NK-92 (cell line): Measurements from ENCODE around the gene LCE3A.

Experiments used
- DNase-seq: peaks from one replicate; lab custom pipeline; 2025; ENCODE audit not compliant: unreplicated experiment; lab: John Stamatoyannopoulos, UW

LCE3A gene

DNA sequence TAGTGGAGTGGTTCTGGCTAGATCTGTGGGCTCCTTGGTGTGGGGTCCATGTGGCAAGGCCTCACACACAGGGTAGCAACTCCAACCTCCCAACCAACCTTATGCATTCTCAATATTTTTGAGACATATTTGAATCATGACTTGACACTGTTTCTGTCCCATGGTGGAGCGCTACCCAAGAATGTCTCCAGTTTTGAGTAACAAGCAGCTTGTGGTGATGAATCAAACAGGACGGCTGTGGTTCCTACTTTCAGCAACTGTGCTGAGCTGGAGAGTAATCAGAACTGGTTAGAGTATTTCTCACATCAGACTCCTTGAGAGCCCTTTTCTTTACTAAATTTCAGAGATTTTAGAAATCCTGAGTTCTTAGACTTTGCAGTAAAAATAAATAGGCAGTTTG, 45.7 kb downstream of the LCE3A start:
- DNase-seq = no peak
